GM12874 (cell line): ENCODE measurements around the gene PIK3R4.

Source experiments
- TF ChIP-seq, protein P1 (sequence below): IDR thresholded peaks from 2 replicates; pipeline ENCODE4 v1.5.1; 2011; ENCODE audit warnings: low read depth, mild to moderate bottlenecking, control low read depth, low read length, moderate library complexity; ENCODE audit not compliant: insufficient read depth

Gene PIK3R4

DNA sequence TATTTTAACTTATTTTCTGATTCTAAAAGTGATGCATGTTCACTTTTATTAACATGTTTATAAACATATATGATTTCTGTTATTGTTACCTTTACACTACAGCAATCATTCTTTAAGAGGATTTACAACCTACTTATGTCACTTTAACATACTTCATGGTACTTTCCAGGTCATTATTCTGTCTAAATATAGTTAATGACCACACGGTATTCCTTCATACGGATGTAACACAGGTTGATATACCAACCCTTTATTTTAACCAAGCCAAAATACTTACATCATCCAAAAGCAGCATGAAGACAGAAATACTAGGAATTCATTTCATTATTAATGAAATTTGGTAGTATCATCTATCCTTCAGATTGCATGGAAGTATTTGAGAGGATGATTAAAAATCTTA is 18.6 kb downstream of the PIK3R4 start:
- TF ChIP-seq, protein P1, sequence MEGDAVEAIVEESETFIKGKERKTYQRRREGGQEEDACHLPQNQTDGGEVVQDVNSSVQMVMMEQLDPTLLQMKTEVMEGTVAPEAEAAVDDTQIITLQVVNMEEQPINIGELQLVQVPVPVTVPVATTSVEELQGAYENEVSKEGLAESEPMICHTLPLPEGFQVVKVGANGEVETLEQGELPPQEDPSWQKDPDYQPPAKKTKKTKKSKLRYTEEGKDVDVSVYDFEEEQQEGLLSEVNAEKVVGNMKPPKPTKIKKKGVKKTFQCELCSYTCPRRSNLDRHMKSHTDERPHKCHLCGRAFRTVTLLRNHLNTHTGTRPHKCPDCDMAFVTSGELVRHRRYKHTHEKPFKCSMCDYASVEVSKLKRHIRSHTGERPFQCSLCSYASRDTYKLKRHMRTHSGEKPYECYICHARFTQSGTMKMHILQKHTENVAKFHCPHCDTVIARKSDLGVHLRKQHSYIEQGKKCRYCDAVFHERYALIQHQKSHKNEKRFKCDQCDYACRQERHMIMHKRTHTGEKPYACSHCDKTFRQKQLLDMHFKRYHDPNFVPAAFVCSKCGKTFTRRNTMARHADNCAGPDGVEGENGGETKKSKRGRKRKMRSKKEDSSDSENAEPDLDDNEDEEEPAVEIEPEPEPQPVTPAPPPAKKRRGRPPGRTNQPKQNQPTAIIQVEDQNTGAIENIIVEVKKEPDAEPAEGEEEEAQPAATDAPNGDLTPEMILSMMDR: no peak

DNA sequence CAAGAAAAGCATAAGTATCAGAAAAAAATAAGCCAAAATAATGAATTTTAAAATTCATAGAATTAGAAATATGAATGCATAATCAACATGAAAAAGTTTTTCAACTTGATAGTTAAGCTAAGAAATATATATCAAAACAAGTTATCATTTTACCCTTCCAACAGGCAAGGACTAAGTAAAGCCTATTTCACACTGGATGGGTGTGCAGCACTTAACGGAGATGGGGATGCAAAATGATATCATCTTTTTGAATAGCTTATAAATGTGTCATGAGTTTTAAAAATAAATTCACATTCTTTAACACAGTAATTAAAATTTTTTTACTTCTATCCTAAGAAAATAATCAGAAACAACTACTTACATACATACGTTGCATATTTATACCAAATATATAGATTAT is 20.9 kb downstream of the PIK3R4 start:
- TF ChIP-seq, protein P1: no peak

DNA sequence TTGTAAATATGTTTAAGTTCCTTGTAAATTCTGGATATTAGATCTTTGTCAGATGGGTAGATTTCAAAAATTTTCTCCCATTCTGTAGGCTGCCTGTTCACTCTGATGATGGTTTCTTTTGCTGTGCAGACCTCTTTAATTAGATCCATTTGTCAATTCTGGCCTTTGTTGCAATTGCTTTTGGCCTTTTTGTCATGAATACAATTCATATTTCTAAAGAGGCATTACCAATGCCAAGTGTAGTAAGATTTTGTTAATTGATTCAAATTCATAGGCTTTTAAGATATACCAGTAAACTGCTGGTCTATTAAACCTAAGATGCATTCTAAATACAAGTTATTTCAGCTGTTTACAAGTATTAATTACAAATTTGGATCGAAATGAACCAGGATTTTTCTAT is 31.0 kb downstream of the PIK3R4 start:
- TF ChIP-seq, protein P1: no peak

DNA sequence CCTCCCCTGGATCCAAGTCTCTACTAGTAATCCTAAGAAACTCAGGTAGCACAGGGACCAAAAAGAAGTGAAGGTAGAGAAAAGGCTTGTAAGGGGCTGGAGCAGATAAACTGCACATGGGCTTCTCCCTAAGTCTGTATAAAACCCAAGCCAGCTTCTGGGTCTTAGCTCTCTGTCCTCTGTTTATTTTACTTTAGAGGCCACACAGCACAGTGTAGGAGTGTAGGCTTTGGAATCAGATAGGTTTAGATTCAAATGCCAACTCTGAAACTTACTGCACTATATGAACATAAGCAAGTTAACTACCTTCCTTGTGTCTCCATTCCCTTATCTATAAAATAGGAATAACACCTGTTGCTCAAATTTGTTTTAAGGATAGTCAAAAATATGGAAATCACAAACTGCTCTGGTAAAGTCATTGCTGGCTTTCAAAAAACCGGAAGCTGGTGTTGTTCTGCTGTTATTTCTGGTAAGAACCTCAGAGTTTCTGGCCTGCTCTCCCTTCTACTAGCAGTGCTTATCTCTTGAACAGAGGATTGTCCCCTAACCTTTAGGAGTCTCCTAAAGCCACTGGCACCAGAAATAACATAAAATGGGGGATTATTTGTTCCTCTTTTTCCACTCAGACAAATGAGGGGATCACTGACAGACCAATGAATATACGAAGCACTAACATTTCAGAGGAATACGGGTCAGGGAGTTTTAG is 33.8 kb downstream of the PIK3R4 start:
- TF ChIP-seq, protein P1: no peak

DNA sequence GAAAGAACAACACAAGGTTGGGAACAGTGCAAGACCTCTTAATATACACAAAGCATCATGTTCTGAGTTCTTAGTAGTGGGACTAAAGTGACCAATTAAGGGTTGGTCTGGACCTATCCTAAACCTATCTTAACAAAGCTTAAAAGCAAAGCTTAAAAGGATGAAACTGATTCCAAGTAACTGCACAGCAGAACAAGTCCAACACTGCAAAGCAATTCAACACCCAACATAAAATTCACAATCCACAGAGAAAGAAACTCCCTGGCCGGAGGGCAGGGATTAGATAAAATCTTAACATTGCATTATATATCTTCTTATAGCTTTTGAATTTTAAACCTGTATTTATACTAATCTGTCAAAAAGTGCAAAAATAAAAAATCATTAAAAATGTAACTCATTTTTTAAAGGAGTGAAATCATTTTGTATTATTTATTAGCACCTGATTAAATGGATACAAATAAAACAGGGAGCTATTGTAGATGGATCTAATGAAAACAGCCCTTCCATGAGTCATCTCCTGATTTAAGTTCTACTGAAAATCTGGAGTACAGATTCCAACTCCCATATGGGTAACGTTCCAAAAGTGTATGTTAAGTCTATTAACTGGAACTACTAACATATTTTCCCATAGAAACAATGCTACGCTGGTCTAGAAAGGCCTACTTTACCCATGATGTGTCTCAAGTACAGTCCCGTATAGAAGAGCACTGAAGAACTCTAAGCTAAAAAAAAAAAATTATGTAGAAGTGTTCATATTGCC is 34.9 kb downstream of the PIK3R4 start:
- TF ChIP-seq, protein P1: no peak

DNA sequence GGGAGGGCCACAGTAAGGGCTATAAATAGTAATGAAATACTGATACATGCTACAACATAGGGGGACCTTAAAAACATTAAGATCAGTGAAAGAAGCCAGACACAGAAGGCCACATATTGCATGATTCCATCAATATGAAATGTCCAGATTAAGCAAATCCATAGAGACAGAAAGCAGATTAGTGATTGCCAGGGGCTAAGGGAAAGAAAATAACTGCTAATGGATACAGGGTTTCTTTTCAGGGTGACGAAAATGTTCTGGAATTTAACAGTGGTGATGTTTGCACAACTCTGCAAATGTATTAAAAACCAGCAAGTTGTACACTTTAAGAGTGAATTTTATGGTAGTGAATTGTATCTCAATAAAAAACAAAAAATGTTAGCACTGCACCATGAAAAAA is 37.0 kb downstream of the PIK3R4 start:
- TF ChIP-seq, protein P1: no peak

DNA sequence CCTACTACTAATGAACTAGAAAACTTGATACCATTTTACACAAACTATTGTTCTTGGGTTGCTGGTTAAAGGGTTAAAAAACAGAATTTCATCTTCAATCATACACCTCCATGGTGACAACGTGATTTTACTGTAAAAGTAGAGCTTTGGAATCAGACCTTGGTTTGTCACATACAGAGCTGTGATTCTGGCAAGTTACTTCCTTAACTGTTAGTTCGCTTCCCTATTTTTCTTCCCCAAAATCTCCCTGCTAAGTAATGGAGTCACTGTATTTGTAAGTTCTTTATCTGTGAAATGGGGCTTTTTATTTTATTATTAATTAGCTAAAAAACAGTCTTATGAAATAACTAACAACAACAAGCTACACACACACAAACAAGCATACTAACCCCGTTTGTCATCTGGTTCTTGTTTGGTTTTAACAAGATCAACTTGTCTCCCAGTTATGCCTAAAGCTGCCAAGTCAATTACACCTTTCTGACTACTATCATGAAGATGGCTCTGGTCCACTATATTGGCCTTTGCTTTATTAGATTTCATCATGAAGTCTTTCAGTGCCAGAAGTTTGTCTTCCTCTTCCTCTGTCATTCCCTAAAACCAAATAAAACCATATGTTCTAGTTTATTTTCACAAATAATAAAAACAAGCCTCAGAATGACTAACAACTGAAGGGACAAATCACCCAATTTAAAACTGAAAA is 38.6 kb downstream of the PIK3R4 start:
- TF ChIP-seq, protein P1: no peak
